ENCODE measurements around the gene SLC6A8.
"Not testable (repeated sequence)": the region's sequence is repeated elsewhere in the genome, so short reads cannot be mapped to it uniquely, and the experiment has no call there.

Gene SLC6A8

GRCh38 chrX:153690466-153690865 lies 2.7 kb downstream of the SLC6A8 start:
- H3K27ac ChIP-seq: peak overlapping the region; percentile 73; the same call in 1 of the 2 replicates
- no peak for TF ChIP-seq CTCF (conservative IDR thresholded peaks at IDR 0.05)

- not testable (repeated sequence) for H3K27ac ChIP-seq
Measured at GRCh38 chrX:153691032-153691827, 3.5 kb downstream of the SLC6A8 start.

- H3K27ac ChIP-seq: no peak overlapping the region
- no peak for TF ChIP-seq CTCF (conservative IDR thresholded peaks at IDR 0.05)
Measured at GRCh38 chrX:153692003-153692402, 4.3 kb downstream of the SLC6A8 start.

GRCh38 chrX:153692611-153693156 lies 5.0 kb downstream of the SLC6A8 start:
- H3K27ac ChIP-seq: no peak overlapping the region
- TF ChIP-seq CTCF (conservative IDR thresholded peaks at IDR 0.05): no peak

- no peak for TF ChIP-seq CTCF (conservative IDR thresholded peaks at IDR 0.05)
- no peak overlapping the region for H3K27ac ChIP-seq
Measured at GRCh38 chrX:153693216-153694086, 5.7 kb downstream of the SLC6A8 start.

GRCh38 chrX:153694256-153694655 lies 6.5 kb downstream of the SLC6A8 start:
- not testable (repeated sequence) for H3K27ac ChIP-seq

GRCh38 chrX:153694687-153695270 lies 7.1 kb downstream of the SLC6A8 start:
- no peak for TF ChIP-seq CTCF (conservative IDR thresholded peaks at IDR 0.05)
- no peak overlapping the region for H3K27ac ChIP-seq

- no peak for TF ChIP-seq CTCF (conservative IDR thresholded peaks at IDR 0.05)
- H3K27ac ChIP-seq: no peak overlapping the region
Measured at GRCh38 chrX:153696100-153696499, 8.4 kb downstream of the SLC6A8 start.

- H3K27ac ChIP-seq: not testable (repeated sequence)
Measured at GRCh38 chrX:153696538-153696937, 8.8 kb downstream of the SLC6A8 start.

GRCh38 chrX:153696986-153697722 lies 9.4 kb downstream of the SLC6A8 start:
- not testable (repeated sequence) for H3K27ac ChIP-seq

Data from VCaP (cell line).